Left ventricle myocardium superior (tissue), 1 donor: Measurements from ENCODE around the gene ST3GAL6. TPM values are rescaled to one million over a fixed set of nuclear protein-coding genes. Genes with fewer than 3 reads are reported as not detected.
A peak's percentile ranks its signal among the peaks of the same experiment; 100 is the strongest.

Experiments used
- ATAC-seq: fragments of 200-7000 bp; cut with Tn5 transposase; one replicate; pipeline ENCODE4 v1.9.1; 2020; ENCODE audit warnings: mild to moderate bottlenecking, moderate library complexity
- DNase-seq: peaks from one replicate; pipeline ENCODE4 v3.0.0-alpha.2; 2020
- intact Hi-C: fragments of 100-400 bp; cut with micrococcal nuclease; formaldehyde crosslinking; loops from one replicate; pipeline ENCODE4 v1.11.0; 2022
- long read RNA-seq: library from polyadenylated mRNA; unstranded; transcript quantifications from one replicate; pipeline ENCODE4 v2.0.0, GENCODE V29; 2021
- total RNA-seq: library from RNA; stranded (reverse); fragmentation: NEBNext Ultra II Directional; extraction: Animal tissue kit (Norgen Biotek cat#: 25700); gene quantifications from one replicate; pipeline ENCODE4 v1.2.1, GENCODE V29; 2021
- donor health status: DM: no; HTN: yes; CAD: no; lungs with severe emphysema.

Gene ST3GAL6
- total RNA-seq = 27.0 TPM
- long read RNA-seq, transcript ST3GAL6-214 (10 exons, 1,886 nt) = major isoform, 15 of 44 reads
- long read RNA-seq, partial matches to known transcripts = 0 of 44 reads
- long read RNA-seq, other reads (novel, unspliced or antisense) = 25 of 44 reads

GRCh38 chr3:98763076-98763475 lies at the start of gene ST3GAL6:
Gene ST3GAL6, plus strand, starts transcription at chr3:98763340. Its CDS starts 5,101 bp downstream, at chr3:98768441.
- ATAC-seq (peak; percentile 58), DNase-seq (no peak)
- intact Hi-C loops = no loop called here

DNA sequence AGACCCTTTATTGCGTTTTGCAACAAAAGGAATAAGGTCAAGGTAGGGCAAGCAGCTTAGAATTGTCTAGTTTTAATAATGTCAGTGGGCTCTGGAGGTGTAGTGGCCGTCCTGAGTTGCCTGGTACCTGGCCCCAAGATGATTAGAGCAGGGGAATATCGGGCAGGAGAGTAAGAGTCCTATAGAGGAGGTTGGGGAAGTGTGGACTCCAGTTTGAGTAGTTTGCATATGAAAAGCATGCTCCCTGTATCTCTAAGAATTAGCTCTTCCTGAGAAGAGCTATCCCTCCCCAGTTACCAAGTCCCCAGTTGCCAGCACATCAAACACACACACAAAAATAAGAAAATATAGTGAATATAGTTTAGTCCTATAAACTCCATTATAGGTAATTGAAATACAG lies 49.2 kb upstream of the ST3GAL6 start:
- intact Hi-C loops = no loop called here
- DNase-seq (no peak), ATAC-seq (no peak)

DNA sequence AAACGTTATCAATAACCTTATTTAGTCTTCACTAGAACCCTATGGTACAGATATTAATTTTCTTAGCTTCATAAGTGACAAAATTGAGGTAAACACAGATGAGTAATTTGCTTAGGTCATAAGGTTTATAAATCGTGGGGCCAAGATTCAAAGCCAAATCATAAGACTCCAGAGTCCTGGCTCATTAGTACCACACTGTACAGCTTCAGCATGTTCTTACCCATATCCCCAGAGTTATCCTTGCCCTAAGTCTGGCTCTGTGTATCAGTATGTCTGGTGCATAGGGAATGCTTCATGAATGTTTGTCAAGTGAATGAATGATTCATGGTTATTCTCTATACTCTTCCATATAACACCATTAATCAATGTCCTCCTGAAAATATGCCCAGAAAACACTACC lies 45.6 kb upstream of the ST3GAL6 start:
- ATAC-seq (no peak), DNase-seq (no peak)
- intact Hi-C loops = no loop called here

GRCh38 chr3:98718730-98719129 lies 44.4 kb upstream of the ST3GAL6 start:
- intact Hi-C loops = no loop called here
- ATAC-seq = no peak
- DNase-seq = no peak

- DNase-seq = no peak
- no peak for ATAC-seq
- intact Hi-C loops = no loop called here
Measured at GRCh38 chr3:98721776-98722175, 41.4 kb upstream of the ST3GAL6 start.

DNA sequence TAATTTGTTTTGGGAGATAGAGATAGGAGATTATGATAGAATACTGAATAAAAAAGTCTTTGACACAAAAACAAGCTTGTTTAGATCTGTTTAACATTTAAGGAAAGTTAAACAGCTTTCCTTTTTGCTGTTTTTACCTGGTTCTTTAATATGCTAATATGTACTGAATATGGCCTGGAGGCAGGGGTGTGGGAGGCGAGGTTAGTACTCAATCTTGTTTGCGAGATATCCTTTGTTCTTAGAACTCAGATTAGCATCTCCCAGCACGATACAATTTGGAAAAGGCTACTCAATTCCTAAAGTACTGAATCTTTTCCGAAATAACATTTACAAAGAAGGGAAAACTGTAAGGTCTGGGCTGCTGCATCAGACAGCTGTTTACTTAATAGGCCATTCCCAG lies 40.8 kb upstream of the ST3GAL6 start:
- ATAC-seq (no peak), DNase-seq (no peak)

DNA sequence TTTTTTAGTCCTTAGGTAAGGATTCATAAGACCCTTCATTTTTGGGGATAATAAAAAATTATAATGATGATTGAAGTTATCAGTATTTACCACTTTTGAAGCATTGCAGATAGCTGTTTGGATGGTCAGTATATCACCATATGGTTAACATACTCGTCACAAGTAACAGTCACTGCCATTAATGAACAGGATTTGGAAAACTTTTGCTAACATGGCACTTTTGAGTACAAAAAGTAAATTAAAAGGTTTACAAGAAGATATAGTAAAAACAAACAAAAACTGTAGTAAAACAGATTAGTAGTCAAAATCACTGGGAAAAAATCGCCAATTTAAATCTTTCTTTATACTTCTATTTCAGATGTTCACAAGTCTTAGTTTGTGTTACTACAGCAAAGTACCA lies 37.8 kb upstream of the ST3GAL6 start:
- ATAC-seq (no peak), DNase-seq (no peak)
- intact Hi-C loops = no loop called here

More for the DNA sequence above, 40.8 kb upstream of the ST3GAL6 start:
- intact Hi-C loops = no loop called here

DNA sequence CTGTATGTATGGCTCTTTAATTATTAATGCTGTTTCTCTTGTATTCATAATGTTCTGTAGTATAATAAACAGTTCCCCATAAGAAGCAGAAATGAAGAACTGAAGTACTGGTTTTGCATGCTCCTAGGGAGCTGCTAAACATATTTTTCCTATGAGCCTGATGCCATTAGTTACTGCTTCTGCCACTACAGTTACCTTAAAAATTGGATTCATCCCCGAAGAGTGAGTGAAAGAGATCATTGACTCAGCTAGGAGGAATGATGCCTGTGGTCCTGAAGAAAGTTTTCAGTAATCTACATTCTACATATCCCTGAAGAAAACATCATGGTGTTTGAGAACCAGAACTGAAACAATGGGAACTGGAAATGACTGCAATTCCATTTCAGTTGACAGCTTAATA lies 37.1 kb upstream of the ST3GAL6 start:
- intact Hi-C loops = no loop called here

DNA sequence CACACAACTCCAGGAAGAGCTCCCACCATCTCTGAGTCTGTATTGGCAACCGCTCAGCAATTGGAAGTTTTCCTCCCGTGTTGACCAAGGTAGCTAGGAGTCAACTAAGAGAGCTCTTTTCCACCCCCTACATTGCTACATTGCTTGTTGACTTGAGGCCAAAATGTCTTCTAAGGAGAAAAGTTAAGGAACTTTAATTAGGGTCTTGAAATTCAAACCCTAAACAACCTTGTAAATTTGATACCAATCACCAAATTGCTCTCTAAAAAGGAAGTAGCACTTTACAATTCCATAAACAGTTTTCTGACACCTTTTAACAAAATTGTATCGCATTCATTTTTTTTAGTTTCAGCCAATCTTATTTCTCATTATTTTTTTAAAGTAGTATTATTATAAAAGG lies 35.5 kb upstream of the ST3GAL6 start:
- intact Hi-C loops = no loop called here
- DNase-seq = no peak
- ATAC-seq = no peak

More for the DNA sequence above, 37.1 kb upstream of the ST3GAL6 start:
- DNase-seq (no peak), ATAC-seq (no peak)

- DNase-seq = no peak
- ATAC-seq = no peak
- intact Hi-C loops = no loop called here
Measured at GRCh38 chr3:98728672-98729071, 34.5 kb upstream of the ST3GAL6 start.

DNA sequence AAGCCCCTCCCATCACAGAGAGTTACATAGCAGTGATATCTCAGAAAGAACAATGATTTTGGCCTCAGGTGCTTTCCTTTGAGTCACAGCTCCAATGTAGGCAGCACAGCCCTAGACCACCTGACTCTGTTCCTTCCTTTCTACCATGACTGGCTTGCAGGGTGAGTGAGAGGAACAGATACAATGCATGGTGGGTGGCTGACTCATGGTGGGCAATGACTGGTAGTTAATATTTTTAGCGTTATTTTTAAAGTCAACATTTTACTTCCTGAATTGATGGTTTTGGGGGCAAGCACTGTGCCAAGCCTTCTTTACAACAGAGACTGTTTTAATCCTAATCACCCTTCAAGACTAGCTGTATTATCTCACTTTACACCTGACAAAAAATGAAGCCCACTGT lies 32.8 kb upstream of the ST3GAL6 start:
- ATAC-seq (no peak), DNase-seq (no peak)
- intact Hi-C loops = loop anchor here (10.0 kb wide), 1 partner anchor 54 kb away; no protein-coding TSS in a partner anchor

DNA sequence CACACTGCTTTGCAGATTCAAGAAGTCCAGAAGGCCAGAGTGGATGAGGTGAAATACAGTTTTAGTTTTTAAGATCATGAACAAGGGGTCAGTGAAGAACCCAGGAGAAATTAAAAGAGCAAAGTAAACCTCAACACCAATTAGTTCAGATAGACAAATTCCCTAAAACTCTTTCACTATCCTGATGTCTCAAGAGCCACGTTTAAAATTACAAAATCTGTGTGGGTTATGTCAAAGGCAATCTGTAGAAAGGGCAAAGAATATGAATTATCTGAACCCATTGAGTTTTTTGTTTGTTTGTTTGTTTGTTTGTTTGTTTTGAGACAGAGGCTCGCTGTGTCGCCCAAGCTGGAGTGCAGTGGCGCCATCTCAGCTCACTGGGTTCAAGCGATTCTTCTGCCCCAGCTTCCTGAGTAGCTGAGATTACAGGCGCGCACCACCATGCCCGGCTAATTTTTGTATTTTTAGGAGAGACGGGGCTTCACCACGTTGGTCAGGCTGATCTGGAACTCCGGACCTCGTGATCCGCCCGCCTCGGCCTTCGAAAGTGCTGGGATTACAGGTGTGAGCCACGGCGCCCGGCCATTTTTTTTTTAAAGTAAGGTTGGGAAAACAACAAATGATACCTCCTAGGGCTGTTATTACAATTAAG lies 32.1 kb upstream of the ST3GAL6 start:
- intact Hi-C loops = loop anchor here (10.0 kb wide), 1 partner anchor 54 kb away; no protein-coding TSS in a partner anchor
- DNase-seq (no peak), ATAC-seq (no peak)

- ATAC-seq (peak; percentile 82), DNase-seq (no peak)
- intact Hi-C loops = loop anchor here (10.0 kb wide), 1 partner anchor 53 kb away; no protein-coding TSS in a partner anchor
Measured at GRCh38 chr3:98731720-98732285, 31.3 kb upstream of the ST3GAL6 start.

DNA sequence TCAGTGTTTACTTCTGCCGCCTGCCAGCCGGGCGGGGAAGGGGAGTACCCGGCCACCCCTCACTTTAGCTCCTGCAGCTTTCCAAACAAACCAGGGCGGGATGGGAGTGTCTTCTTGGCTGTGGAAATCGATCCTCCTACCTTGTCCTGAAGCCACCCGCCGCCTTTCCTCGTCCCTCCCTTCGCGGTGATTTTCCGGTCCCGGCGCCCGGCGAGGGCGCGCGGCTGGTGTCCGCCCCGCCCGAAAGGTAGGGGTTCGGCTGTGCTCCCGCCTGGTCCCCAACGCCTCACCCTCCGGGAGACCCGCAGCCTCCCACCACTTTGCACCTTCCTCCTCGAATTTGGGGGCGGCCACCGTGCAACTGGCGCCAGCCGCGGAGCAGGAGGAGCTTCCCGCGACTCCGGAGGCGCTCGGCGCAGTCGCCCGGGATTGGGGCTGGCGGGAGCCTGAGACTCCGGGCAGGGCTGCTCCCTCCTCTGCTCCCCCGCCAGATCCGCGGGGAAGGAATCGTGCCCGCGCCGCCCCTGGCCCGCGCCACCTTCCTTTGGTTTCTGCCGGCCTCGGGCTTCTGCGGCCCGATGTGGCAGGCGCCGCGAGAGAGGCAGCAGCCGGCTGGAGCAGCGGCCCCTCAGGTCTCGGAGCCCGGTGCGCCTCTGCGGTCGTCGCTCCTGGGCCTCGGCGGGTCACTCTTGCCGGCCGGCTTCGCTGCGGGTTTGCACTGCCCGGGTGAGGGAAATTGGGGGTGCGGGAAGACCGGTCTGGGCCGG lies 30.7 kb upstream of the ST3GAL6 start:
- DNase-seq (peak; percentile 78), ATAC-seq (peak; percentile 79)
- intact Hi-C loops = loop anchor here (10.0 kb wide), 1 partner anchor 52 kb away; no protein-coding TSS in a partner anchor

GRCh38 chr3:98733053-98733811 lies 29.9 kb upstream of the ST3GAL6 start:
- ATAC-seq (peak; percentile 72), DNase-seq (peak; percentile 63)
- intact Hi-C loops = loop anchor here (10.0 kb wide), 1 partner anchor 52 kb away; no protein-coding TSS in a partner anchor

DNA sequence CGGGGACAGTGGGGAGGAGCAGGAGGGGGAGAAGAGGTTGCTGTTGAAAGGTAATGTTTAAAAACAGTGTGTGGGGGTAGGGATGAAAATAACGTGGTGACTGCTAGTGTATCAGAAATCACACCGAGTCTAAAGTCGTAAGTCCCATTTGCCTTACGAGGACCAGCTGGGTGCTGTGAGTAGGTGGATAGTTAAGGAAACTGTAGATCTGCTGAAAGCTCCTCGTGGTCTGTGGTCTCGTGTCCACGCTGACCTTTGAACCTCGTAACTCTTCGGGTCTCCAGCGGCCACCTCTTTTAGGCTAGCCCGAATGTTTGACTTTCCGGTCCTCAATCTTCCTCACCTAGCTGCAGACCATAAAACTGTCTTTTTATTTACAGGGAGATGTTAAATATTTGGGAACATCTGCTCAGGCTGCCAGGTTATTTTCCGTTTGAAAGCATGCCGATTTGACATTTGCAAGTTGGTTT lies 29.3 kb upstream of the ST3GAL6 start:
- DNase-seq = no peak
- ATAC-seq = peak; percentile 18
- intact Hi-C loops = loop anchor here (10.0 kb wide), 1 partner anchor 51 kb away; no protein-coding TSS in a partner anchor

GRCh38 chr3:98734306-98734705 lies 28.8 kb upstream of the ST3GAL6 start:
- DNase-seq (no peak), ATAC-seq (no peak)
- intact Hi-C loops = loop anchor here (10.0 kb wide), 1 partner anchor 50 kb away; no protein-coding TSS in a partner anchor

DNA sequence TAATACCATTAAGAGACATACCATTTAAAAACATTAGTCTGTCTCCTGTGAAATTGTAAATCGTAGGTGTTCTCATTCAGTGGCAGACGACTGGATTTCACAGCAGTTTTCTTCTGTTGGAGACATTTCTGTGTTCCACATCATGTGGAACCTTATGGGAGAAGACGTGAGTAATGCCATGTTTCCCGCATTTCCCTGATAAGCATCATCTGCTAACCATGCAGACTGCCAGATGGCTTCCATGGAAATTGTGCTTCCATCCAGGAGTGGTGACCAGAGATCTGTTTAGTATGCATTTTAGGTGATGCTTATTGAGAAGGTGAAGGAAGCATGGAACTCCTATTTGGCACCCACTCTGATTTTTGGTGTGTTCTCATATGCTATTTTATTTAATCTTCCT lies 28.4 kb upstream of the ST3GAL6 start:
- ATAC-seq (no peak), DNase-seq (no peak)
- intact Hi-C loops = loop anchor here (10.0 kb wide), 1 partner anchor 50 kb away; no protein-coding TSS in a partner anchor

- ATAC-seq (no peak), DNase-seq (no peak)
- intact Hi-C loops = loop anchor here (10.0 kb wide), 1 partner anchor 50 kb away; no protein-coding TSS in a partner anchor
Measured at GRCh38 chr3:98735296-98735695, 27.8 kb upstream of the ST3GAL6 start.
